Nephron (organoid): Measurements from ENCODE around the gene TPTE.
"Not testable (repeated sequence)": the region's sequence is repeated elsewhere in the genome, so short reads cannot be mapped to it uniquely, and the experiment has no call there.

Source experiments
- H3K27ac Mint-ChIP-seq, 3 experiments: 2 replicates each; pipeline ENCODE4 v1.8.0; 2020; ENCODE audit warnings: mixed read lengths in 3 of 3, mild to moderate bottlenecking in 2 of 3, moderate library complexity in 1 of 3
- H3K27me3 Mint-ChIP-seq: 2 replicates; pipeline ENCODE4 v1.8.0; 2021; ENCODE audit warnings: low read depth, mild to moderate bottlenecking, moderate library complexity, mixed read lengths
- H3K36me3 Mint-ChIP-seq: 2 replicates; pipeline ENCODE4 v1.8.0; 2020; ENCODE audit warnings: low read depth, mixed read lengths
- H3K4me1 Mint-ChIP-seq: 2 replicates; pipeline ENCODE4 v1.8.0; 2020; ENCODE audit warnings: mixed read lengths
- H3K4me3 Mint-ChIP-seq, 3 experiments: 2 replicates each; pipeline ENCODE4 v1.8.0; 2020; ENCODE audit warnings: mild to moderate bottlenecking in 3 of 3, mixed read lengths in 3 of 3, moderate library complexity in 2 of 3
- H3K9me3 Mint-ChIP-seq: 2 replicates; pipeline ENCODE4 v1.8.0; 2020; ENCODE audit warnings: mixed read lengths
- CTCF ChIP-seq, 3 experiments: fragments of 200-600 bp; sonication (generic); IDR thresholded peaks; one replicate each; pipeline ENCODE4 v1.5.0; 2021; ENCODE audit warnings: antibody characterized with exemption in 3 of 3; ENCODE audit not compliant: unreplicated experiment in 3 of 3

The TPTE gene

GRCh38 chr21:10616535-10616934, 95.2 kb downstream of the TPTE start:
- Mint-ChIP-seq H3K27me3 (no peaks in the 10 kb centered on the region), H3K36me3 (no peaks in the 10 kb centered on the region), H3K4me1 (no peaks in the 10 kb centered on the region), H3K4me3 (no peak overlapping the region), H3K27ac (no peak overlapping the region), H3K9me3 (peaks cover 15% of the 10 kb centered on the region)
- no peak for TF ChIP-seq CTCF (IDR thresholded peaks at IDR 0.05; ENCODE audit: unreplicated experiment in 3 of 3)

GRCh38 chr21:10617133-10617752, 95.9 kb downstream of the TPTE start:
- H3K4me3 Mint-ChIP-seq, H3K36me3 Mint-ChIP-seq, H3K27me3 Mint-ChIP-seq, H3K4me1 Mint-ChIP-seq, H3K27ac Mint-ChIP-seq: not testable (repeated sequence)
- peaks cover 15% of the 10 kb centered on the region for H3K9me3 Mint-ChIP-seq

GRCh38 chr21:10627316-10627863, 106.0 kb downstream of the TPTE start:
- Mint-ChIP-seq H3K36me3 (no peaks in the 10 kb centered on the region), H3K9me3 (no peaks in the 10 kb centered on the region), H3K27ac (no peak overlapping the region), H3K27me3 (no peaks in the 10 kb centered on the region), H3K4me1 (no peaks in the 10 kb centered on the region), H3K4me3 (no peak overlapping the region)
- no peak for TF ChIP-seq CTCF (IDR thresholded peaks at IDR 0.05; ENCODE audit: unreplicated experiment in 3 of 3)

- H3K27me3 Mint-ChIP-seq, H3K36me3 Mint-ChIP-seq, H3K9me3 Mint-ChIP-seq, H3K4me1 Mint-ChIP-seq, H3K4me3 Mint-ChIP-seq, H3K27ac Mint-ChIP-seq: not testable (repeated sequence)
These were observed 107.9 kb downstream of the TPTE start for GRCh38 chr21:10629239-10629638.

GRCh38 chr21:10630829-10631228, 109.4 kb downstream of the TPTE start:
- not testable (repeated sequence) for H3K27me3 Mint-ChIP-seq, H3K4me1 Mint-ChIP-seq, H3K27ac Mint-ChIP-seq, H3K36me3 Mint-ChIP-seq, H3K4me3 Mint-ChIP-seq, H3K9me3 Mint-ChIP-seq

GRCh38 chr21:10631316-10631715, 109.9 kb downstream of the TPTE start:
- not testable (repeated sequence) for H3K9me3 Mint-ChIP-seq, H3K36me3 Mint-ChIP-seq, H3K4me1 Mint-ChIP-seq, H3K27me3 Mint-ChIP-seq, H3K27ac Mint-ChIP-seq, H3K4me3 Mint-ChIP-seq

- H3K36me3 Mint-ChIP-seq, H3K27ac Mint-ChIP-seq, H3K9me3 Mint-ChIP-seq, H3K4me1 Mint-ChIP-seq, H3K4me3 Mint-ChIP-seq, H3K27me3 Mint-ChIP-seq: not testable (repeated sequence)
These were observed 116.8 kb downstream of the TPTE start for GRCh38 chr21:10638144-10638543.

GRCh38 chr21:10639123-10639522, 117.7 kb downstream of the TPTE start:
- H3K9me3 Mint-ChIP-seq = peaks cover 3% of the 10 kb centered on the region
- H3K27me3 Mint-ChIP-seq = no peaks in the 10 kb centered on the region
- H3K4me1 Mint-ChIP-seq = no peaks in the 10 kb centered on the region
- no peak overlapping the region for H3K4me3 Mint-ChIP-seq
- no peak overlapping the region for H3K27ac Mint-ChIP-seq
- no peaks in the 10 kb centered on the region for H3K36me3 Mint-ChIP-seq
- TF ChIP-seq CTCF (IDR thresholded peaks at IDR 0.05; ENCODE audit: unreplicated experiment in 3 of 3) = no peak

- not testable (repeated sequence) for H3K27me3 Mint-ChIP-seq, H3K9me3 Mint-ChIP-seq, H3K4me1 Mint-ChIP-seq, H3K4me3 Mint-ChIP-seq, H3K36me3 Mint-ChIP-seq, H3K27ac Mint-ChIP-seq
These were observed 118.4 kb downstream of the TPTE start for GRCh38 chr21:10639746-10640145.
